NT2/D1 (cell line): ENCODE results near the gene YIPF7.

ENCODE experiments used
- SUZ12 ChIP-seq: IDR thresholded peaks from 2 replicates; pipeline ENCODE4 v1.6.1; 2011; ENCODE audit not compliant: insufficient read length, insufficient read depth; ENCODE audit errors: extremely low read depth
- ZNF274 ChIP-seq: IDR thresholded peaks from 2 replicates; pipeline ENCODE4 v1.6.1; 2011; ENCODE audit warnings: mild to moderate bottlenecking, low read depth, low read length

DNA sequence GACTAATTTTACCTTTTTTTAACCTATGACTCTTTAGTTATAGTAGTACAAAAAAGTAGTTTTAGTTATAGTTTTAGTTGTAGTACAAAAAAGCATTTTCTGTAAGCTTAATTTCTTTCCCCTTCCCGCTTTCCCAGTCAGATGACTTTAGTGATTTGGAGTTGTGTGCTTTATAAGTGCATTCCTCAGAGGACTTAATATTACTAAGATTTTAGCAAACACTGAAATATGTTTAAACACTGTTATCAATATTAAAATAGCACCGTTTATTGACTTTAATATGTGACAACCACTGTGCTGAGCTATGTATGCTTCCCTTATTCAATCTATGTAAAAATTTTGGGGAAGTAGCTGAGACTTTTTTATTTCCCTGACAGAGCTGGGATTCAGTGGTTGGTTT lies 49.6 kb upstream of the YIPF7 start:
- no peak for TF ChIP-seq ZNF274
- TF ChIP-seq SUZ12: no peak
